ENCODE measurements around the gene HSD3B7. TPM values are rescaled to one million over a fixed set of nuclear protein-coding genes. Genes with fewer than 3 reads are reported as not detected.

HSD3B7 gene
- polyA plus RNA-seq, 1 donor (not counting 4 experiments of a cell fraction or from before 2014, with no cell fraction given), result 2.0 TPM

- Histone ChIP-seq H3K4me1 (ENCODE audit: control insufficient read depth, extremely low read depth, insufficient read depth, low read length) (peaks cover 21% of the 10 kb centered on the region), H3K27me3 (ENCODE audit: control insufficient read depth, extremely low read depth, insufficient read depth, low read length) (no peaks in the 10 kb centered on the region), H4K20me1 (ENCODE audit: control insufficient read depth, extremely low read depth, insufficient read depth, low read length) (no peaks in the 10 kb centered on the region), H3K9me3 (ENCODE audit: control insufficient read depth, low read depth, low read length) (no peaks in the 10 kb centered on the region), H3K9ac (ENCODE audit: control insufficient read depth, extremely low read depth, insufficient read depth, low read length) (no peak overlapping the region), H3K27ac (ENCODE audit: control insufficient read depth, insufficient read depth, low read length) (no peak overlapping the region), H3K36me3 (ENCODE audit: control insufficient read depth in 2 of 2, extremely low read depth in 1 of 2, insufficient read depth in 2 of 2, low read length in 2 of 2) (peaks cover 3% of the 10 kb centered on the region in 2 experiments), H3K9me1 (ENCODE audit: control insufficient read depth, extremely low read depth, insufficient read depth, low read length) (no peaks in the 10 kb centered on the region), H3K4me3 (ENCODE audit: control insufficient read depth in 2 of 3, extremely low read depth in 1 of 3, insufficient read depth in 2 of 3, low read depth in 1 of 3, low read length in 3 of 3) (no peak overlapping the region), H2AFZ (ENCODE audit: control insufficient read depth, low read length) (no peak overlapping the region), H3K4me2 (ENCODE audit: control insufficient read depth, extremely low read depth, insufficient read depth, low read depth, low read length) (no peak overlapping the region), H3K79me2 (ENCODE audit: control insufficient read depth, insufficient read depth, low read length) (no peaks in the 10 kb centered on the region)
- TF ChIP-seq EZH2 (IDR thresholded peaks at IDR 0.05; ENCODE audit: low read length) (no peak), CTCF (optimal IDR thresholded peaks at IDR 0.05 in 1 of 3, IDR thresholded peaks at IDR 0.05 in 1 of 3, conservative IDR thresholded peaks at IDR 0.05 in 1 of 3; ENCODE audit: extremely low read depth in 1 of 3, insufficient read depth in 2 of 3, low read length in 3 of 3) (no peak)
- no peak for FAIRE-seq
- dilution Hi-C loops (cut with MboI; ENCODE audit: extremely low pct_ligation_motif_present, low sequenced_read_pairs), result no loop called here
- DNase-seq (ENCODE audit: low read depth, low spot score), result no peak
Measured at GRCh38 chr16:30951750-30952149, 33.3 kb upstream of the HSD3B7 start.

GRCh38 chr16:30953111-30953510 lies 31.9 kb upstream of the HSD3B7 start:
- no peak overlapping the region for H3K27ac ChIP-seq (ENCODE audit: control insufficient read depth, insufficient read depth, low read length)
- peaks cover 24% of the 10 kb centered on the region for H3K4me1 ChIP-seq (ENCODE audit: control insufficient read depth, extremely low read depth, insufficient read depth, low read length)
- no peaks in the 10 kb centered on the region for H4K20me1 ChIP-seq (ENCODE audit: control insufficient read depth, extremely low read depth, insufficient read depth, low read length)
- no peaks in the 10 kb centered on the region for H3K27me3 ChIP-seq (ENCODE audit: control insufficient read depth, extremely low read depth, insufficient read depth, low read length)
- H2AFZ ChIP-seq (ENCODE audit: control insufficient read depth, low read length), result no peak overlapping the region
- peaks cover 0 to 3% of the 10 kb centered on the region in 2 experiments for H3K36me3 ChIP-seq (ENCODE audit: control insufficient read depth in 2 of 2, extremely low read depth in 1 of 2, insufficient read depth in 2 of 2, low read length in 2 of 2)
- FAIRE-seq, result no peak
- H3K4me2 ChIP-seq (ENCODE audit: control insufficient read depth, extremely low read depth, insufficient read depth, low read depth, low read length), result no peak overlapping the region
- H3K4me3 ChIP-seq (ENCODE audit: control insufficient read depth in 2 of 3, extremely low read depth in 1 of 3, insufficient read depth in 2 of 3, low read depth in 1 of 3, low read length in 3 of 3), result no peak overlapping the region
- no peaks in the 10 kb centered on the region for H3K9me3 ChIP-seq (ENCODE audit: control insufficient read depth, low read depth, low read length)
- H3K79me2 ChIP-seq (ENCODE audit: control insufficient read depth, insufficient read depth, low read length), result no peaks in the 10 kb centered on the region
- no peaks in the 10 kb centered on the region for H3K9me1 ChIP-seq (ENCODE audit: control insufficient read depth, extremely low read depth, insufficient read depth, low read length)
- DNase-seq (ENCODE audit: low read depth, low spot score), result no peak
- no peak overlapping the region for H3K9ac ChIP-seq (ENCODE audit: control insufficient read depth, extremely low read depth, insufficient read depth, low read length)
- TF ChIP-seq EZH2 (IDR thresholded peaks at IDR 0.05; ENCODE audit: low read length) (no peak), CTCF (optimal IDR thresholded peaks at IDR 0.05 in 1 of 3, IDR thresholded peaks at IDR 0.05 in 1 of 3, conservative IDR thresholded peaks at IDR 0.05 in 1 of 3; ENCODE audit: extremely low read depth in 1 of 3, insufficient read depth in 2 of 3, low read length in 3 of 3) (no peak)
- dilution Hi-C loops (cut with MboI; ENCODE audit: extremely low pct_ligation_motif_present, low sequenced_read_pairs), result no loop called here
